OCI-M2 (cell line): Measurements from ENCODE around the gene CDC42BPG.

Source experiments
- DNase-seq: peaks from one replicate; lab custom pipeline; 2025; ENCODE audit not compliant: unreplicated experiment; lab: John Stamatoyannopoulos, UW

Gene CDC42BPG

GRCh38 chr11:64804346-64805210 lies 39.9 kb downstream of the CDC42BPG start:
- DNase-seq: no peak

GRCh38 chr11:64803846-64804345 lies 40.6 kb downstream of the CDC42BPG start:
- no peak for DNase-seq

- DNase-seq: no peak
These were observed 41.2 kb downstream of the CDC42BPG start, which contains the start of gene MAP4K2 for GRCh38 chr11:64803158-64803845. MAP4K2 (minus strand) TSS chr11:64803214; CDS start chr11:64803149, 65 bp downstream.

GRCh38 chr11:64802370-64803157 lies 41.9 kb downstream of the CDC42BPG start:
- no peak for DNase-seq

GRCh38 chr11:64801561-64802369 lies 42.7 kb downstream of the CDC42BPG start:
- no peak for DNase-seq

DNA sequence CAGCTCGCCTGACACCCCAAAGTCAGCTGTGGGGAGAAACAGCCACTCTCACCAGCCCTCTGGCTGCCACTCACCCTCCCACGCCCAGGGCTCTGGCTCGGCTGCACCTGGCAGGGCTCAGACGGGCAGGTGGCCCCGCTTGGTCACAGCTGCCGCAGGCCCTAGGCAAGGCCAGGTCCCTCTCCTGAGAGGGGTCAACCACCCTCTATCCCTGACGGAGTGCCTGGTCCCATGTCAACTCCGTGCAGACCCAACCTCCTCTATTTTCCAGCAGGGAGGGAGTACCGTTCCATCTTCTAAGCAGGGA lies 43.3 kb downstream of the CDC42BPG start:
- no peak for DNase-seq

DNA sequence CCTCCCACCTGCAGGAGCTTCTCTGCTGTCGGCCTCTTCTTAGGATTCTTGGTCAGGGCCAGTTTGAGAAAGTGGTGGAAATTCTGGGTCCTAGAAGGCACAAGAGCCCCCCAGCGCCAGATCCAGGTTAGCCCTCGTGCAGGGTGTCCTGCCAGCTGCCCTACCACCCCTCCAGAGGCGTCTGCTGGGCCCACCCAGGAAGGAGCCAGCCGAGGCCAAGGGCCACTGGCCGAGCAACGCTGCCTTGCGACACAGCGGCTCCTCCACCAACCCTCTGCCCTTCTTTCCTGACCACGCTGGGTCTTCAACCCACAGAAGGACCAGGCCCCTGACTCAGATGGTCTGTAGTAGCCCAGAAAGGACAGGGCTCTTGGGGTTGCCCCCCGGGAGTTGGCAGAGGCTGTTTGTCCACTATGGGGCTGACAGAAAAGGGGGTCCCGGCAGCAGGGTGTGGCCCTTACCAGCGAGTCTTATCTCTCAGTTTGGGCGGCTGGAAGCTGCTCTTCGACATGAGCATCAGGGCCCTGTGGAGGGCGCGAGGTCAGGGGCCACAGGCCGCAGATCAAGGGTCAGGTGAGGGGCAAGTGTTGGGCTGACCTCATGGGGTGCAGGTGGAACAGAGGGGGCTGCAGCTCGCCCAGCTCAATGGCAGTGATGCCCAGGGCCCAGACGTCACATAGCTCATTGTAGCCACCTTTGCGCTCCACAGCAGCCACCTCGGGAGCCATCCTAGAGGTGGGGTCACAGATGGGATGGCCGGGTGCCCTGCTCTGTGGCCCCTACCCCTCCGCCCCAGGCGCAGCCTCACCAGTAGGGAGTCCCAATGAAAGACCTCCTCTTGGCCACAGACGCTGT lies 43.9 kb downstream of the CDC42BPG start:
- DNase-seq: no peak

DNA sequence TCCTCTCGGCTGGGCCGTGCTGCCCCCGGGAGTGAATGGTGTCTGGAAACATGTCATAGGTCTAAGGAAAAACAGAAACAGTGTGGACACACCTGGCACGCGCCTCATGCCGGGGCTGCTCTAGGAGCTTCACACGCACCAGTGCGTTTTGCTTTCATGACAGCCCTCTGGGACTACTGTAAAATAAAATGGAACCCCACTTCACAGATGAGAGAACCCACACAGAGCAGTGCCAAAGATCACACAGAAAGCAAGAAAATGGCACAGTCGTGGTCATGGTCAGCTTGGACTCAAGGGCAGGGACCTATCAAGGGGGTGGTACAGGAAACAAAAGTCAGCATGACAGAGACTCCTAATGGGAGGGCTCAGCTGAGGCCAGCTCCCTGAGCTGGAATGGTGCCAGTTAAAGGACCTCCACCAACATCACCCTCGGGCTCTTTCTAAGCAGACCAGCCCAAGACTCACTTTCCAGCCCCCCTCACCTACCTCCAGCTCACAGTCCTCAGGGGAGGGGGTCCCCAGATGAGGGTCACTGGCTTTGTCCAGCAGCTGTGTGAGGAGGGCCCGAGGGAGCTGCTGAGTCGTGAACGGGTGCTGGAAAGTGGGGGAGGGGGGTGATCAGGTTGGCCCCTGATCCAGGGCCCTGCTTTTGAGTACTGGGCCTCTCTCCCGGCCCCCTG lies 44.7 kb downstream of the CDC42BPG start:
- no peak for DNase-seq

DNA sequence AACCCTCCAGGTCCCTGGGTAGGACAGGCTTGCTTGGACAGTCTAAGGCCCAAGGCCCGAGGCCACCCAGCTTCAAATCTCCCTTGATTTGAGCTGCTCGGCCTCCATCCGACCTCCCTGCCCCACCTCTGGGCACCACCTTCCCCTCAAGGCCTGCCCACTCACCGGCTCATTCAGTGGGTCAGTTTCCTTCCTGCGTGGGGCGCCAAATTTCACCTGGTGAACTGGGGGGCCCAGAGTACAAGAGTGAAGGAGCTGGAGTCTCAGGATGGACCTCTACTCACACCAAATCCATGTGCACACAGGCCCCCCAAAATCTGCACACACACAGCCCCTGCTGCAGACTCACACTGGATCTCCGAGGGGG lies 45.2 kb downstream of the CDC42BPG start:
- no peak for DNase-seq

DNA sequence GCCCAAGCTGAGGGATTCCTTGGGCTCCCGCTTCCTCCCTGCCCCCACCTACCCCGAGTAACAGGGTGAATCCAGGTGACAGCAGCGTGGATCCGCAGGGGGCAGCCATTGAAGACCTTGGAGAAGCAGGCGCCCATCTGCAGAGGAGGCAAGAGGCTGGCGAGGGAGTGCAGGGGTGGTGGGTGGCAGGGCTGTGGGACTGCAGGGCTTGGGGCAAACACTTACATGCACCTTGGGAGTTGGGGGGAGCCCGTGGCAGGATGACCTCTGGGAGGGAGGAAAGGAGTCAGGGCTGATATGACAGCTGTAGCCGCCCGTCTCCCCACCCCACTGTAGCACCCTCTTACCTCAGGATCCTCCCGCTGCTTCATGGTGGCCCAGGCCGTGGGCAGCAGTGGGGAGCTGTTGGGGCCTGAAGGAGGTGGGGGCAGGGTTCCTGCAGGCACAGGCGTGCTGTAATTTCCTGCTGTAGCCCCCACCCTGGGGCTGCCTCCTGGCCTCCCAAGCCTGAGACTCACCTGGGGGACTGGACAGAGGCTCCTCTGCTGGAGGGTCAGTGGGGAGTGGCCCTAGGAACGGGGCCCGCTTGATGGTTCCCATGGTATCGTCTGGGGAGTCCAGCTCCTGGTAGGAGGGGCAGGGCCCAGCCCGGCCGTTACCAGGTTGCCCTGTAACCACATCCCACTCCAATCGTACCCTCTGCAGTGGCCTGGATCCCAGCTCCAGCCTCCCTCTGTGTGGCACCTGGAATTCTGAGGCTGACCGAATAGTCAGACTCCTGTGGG lies 47.5 kb downstream of the CDC42BPG start:
- no peak for DNase-seq

DNA sequence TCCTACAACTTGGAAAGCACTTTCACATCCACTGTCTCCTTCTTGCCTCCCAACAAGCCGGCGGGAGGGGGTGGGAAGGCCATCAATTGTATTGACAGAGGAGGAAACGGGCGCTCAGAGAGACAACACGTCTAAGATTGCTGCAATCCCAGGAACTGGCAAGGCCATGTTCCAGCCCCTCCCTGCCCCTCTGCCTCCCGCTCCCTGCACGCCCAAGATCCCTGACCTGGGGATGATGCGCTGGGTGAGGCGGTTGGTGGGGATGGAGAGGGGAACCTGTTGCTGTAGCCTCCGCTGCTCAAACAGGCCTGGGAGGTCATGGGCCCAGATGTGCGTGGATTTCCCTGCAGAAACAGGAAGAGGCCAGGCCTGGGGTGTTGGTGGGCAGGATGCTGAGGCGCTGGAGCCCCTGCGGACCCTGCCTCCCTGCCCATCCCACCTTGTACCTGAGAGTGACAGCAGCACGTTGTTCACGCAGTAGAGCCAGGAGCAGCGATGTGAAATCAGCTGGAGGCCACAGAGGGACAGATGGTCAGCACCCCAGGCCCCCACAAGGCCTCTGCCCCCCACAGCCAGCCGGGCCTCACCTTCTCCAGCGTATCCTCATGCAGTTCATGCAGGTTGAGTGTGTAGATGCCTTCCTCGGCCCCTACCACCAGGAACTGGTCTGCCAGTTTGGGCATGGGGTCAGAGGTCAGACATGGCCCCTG lies 48.3 kb downstream of the CDC42BPG start:
- DNase-seq: no peak

GRCh38 chr11:64794526-64794925 lies 49.9 kb downstream of the CDC42BPG start:
- DNase-seq: no peak

DNA sequence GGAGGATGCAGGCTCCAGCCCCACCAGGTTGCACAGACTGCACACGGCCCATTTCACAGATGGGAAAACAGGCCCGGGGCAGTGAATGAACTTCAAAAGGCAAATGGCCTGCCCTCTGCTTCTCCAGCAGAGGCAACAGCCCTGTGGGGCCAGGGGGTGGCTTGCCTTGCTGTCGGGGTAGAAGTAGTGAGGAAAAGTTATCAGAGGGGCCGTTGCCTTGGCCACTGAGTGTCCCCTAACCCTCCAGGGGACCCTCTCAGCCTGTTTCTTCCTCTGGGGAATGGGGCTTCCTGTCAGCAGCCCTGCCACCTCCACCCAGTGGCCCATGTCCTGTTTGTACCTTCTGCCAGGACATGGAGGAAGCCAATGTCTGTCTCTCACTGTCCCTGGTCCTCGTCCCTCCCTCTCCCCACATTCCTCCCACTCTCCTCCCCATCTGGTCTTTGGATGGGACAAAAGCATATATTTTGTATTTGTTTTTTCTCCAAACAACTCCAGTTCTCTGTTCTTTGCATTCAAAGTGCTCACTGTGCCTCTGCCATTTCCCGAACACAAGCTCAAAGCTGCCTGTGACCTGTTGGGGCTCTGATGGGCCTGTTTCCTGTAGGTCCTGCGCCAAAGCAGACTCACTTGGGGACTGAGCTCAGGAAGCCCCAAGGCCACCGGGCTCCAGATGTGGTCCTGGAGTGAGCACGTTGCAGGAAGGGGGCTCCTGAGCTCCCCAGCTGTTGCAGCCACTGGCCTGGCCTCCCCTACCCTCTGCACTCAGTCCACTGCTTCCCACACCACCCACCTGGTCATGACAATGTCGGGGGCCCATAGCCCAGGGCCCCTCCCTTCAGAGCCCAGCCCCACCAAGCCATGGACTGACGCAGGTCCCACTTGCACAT lies 50.9 kb downstream of the CDC42BPG start:
- no peak for DNase-seq

DNA sequence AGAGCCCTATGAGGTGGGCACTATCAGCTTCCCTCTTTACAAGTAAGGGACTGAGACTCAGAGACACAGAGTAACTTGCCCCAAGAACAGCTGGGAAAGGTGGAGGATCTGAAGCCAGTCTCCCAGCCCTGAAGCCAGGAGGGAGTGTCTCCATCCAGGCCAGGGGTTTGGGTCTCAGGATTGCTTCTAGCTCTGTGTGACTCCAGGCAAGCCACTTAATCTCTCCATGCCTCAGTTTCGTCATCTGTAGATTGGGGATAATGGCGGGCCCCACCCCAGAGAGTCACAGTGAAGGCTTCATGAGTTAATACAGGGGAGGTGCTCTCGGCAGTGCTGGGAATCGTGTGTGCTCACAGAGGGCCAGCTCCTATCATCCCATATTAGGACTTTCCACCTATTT lies 52.0 kb downstream of the CDC42BPG start:
- DNase-seq: no peak

DNA sequence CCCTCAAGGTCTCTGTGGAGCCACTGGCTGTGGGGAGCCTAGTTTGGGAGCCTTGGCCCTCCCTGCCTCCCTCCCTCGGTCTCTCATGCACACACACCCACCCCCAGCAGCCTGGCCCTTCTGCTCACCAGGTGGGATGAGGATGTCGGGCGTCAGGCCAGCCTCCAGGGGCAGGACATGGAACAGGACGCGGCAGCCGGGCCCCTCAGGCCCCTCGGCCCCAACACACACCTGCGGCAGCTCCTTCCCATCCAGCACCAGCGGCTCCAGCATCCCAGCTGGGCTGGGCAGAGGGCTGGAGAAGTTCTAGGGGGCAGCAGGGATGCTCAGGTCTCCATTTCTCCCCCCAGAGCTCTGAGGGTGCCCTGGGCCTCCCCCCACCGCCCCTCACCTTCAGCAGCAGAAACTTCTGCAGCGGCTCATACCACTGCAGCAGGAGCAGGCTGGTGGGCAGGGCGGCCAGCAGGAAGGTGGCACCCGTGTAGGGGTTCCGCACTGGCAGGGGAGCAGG lies 52.6 kb downstream of the CDC42BPG start:
- DNase-seq: no peak

- no peak for DNase-seq
These were observed 54.0 kb downstream of the CDC42BPG start for GRCh38 chr11:64790205-64791095.
